IMR-90 (cell line): ENCODE measurements around the gene RASD2. TPM values are rescaled to one million over a fixed set of nuclear protein-coding genes. Genes with fewer than 3 reads are reported as not detected.

Experiments used
- ATAC-seq: fragments of 200-7000 bp; cut with Tn5 transposase; 2 replicates; pipeline ENCODE4 v1.9.1; 2020; ENCODE audit warnings: low read depth, mild to moderate bottlenecking, moderate library complexity
- BruUV-seq: library from RNA; stranded (reverse); fragments of 400-500 nt; replicated peaks from 2 replicates; lab custom pipeline; 2021; lab: Mats Ljungman, UMichigan
- CTCF ChIA-PET: fragments of 300-600 bp; formaldehyde crosslinking; extraction: SDS; loops from one replicate; lab custom pipeline; 2021; ENCODE audit warnings: antibody characterized with exemption; lab: Yijun Ruan, JAX
- POLR2A ChIA-PET: fragments of 300-600 bp; sonication (Branson Sonifier 250); formaldehyde crosslinking; loops from one replicate; lab custom pipeline; 2022; ENCODE audit warnings: antibody characterized with exemption; ENCODE audit not compliant: unreplicated experiment; lab: Charles Lee
- DNase-seq: peaks from one replicate; pipeline ENCODE4 v3.0.0; 2013
- H2AFZ ChIP-seq: replicated peaks from 2 replicates; pipeline ENCODE3; 2013; ENCODE audit warnings: low read length, mild to moderate bottlenecking; ENCODE audit not compliant: poor library complexity
- H2AK5ac ChIP-seq: 2 replicates; pipeline ENCODE4 v1.6.1; 2013; ENCODE audit warnings: low read depth, low read length, inconsistent platforms
- H2AK9ac ChIP-seq: replicated peaks from 2 replicates; pipeline ENCODE3; 2013; ENCODE audit warnings: mild to moderate bottlenecking, low read depth, low read length, moderate library complexity; ENCODE audit not compliant: poor library complexity
- H2BK120ac ChIP-seq: 2 replicates; pipeline ENCODE4 v1.6.1; 2013; ENCODE audit warnings: low read depth, low read length, inconsistent platforms
- H2BK15ac ChIP-seq: 3 replicates; pipeline ENCODE4 v1.6.1; 2013; ENCODE audit warnings: low read depth, low read length, inconsistent platforms
- H2BK20ac ChIP-seq: 2 replicates; pipeline ENCODE4 v1.6.1; 2013; ENCODE audit warnings: low read depth, mild to moderate bottlenecking, inconsistent platforms, low read length, moderate library complexity
- H2BK5ac ChIP-seq: 2 replicates; pipeline ENCODE4 v1.6.1; 2013; ENCODE audit warnings: mild to moderate bottlenecking, low read depth, low read length, inconsistent platforms; ENCODE audit not compliant: poor library complexity, severe bottlenecking
- H3K14ac ChIP-seq: replicated peaks from 2 replicates; pipeline ENCODE4 v1.6.1; 2013; ENCODE audit warnings: low read depth, low read length, inconsistent platforms
- H3K18ac ChIP-seq: 2 replicates; pipeline ENCODE4 v1.6.1; 2013; ENCODE audit warnings: low read depth, low read length, control low read depth
- H3K23ac ChIP-seq: 2 replicates; pipeline ENCODE4 v1.6.1; 2013; ENCODE audit warnings: low read depth, low read length, inconsistent platforms
- H3K27ac ChIP-seq: 2 replicates; pipeline ENCODE4 v1.5.1; 2013; ENCODE audit warnings: mild to moderate bottlenecking, control low read depth, low read length; ENCODE audit not compliant: insufficient read depth
- H3K27me3 ChIP-seq: 2 replicates; pipeline ENCODE4 v1.6.1; 2013; ENCODE audit warnings: low read length; ENCODE audit not compliant: control insufficient read depth, insufficient read depth
- H3K36me3 ChIP-seq: 2 replicates; pipeline ENCODE4 v1.6.1; 2013; ENCODE audit warnings: low read length, mixed read lengths; ENCODE audit not compliant: control insufficient read depth, insufficient read depth
- H3K4ac ChIP-seq: 2 replicates; pipeline ENCODE4 v1.6.1; 2013; ENCODE audit warnings: low read depth, low read length, inconsistent platforms
- H3K4me1 ChIP-seq: 2 replicates; pipeline ENCODE4 v1.6.1; 2013; ENCODE audit warnings: low read length, mixed read lengths; ENCODE audit not compliant: control insufficient read depth, insufficient read depth
- H3K4me2 ChIP-seq: 2 replicates; pipeline ENCODE4 v1.6.1; 2013; ENCODE audit warnings: low read depth, mild to moderate bottlenecking, control low read depth, low read length, moderate library complexity
- H3K4me3 ChIP-seq: 2 replicates; pipeline ENCODE4 v1.5.1; 2013; ENCODE audit warnings: low read depth, mild to moderate bottlenecking, control low read depth, low read length, moderate library complexity; ENCODE audit not compliant: insufficient read depth
- H3K56ac ChIP-seq: 2 replicates; pipeline ENCODE4 v1.6.1; 2013; ENCODE audit warnings: low read length, inconsistent platforms; ENCODE audit not compliant: insufficient read depth; ENCODE audit errors: extremely low read depth
- H3K79me1 ChIP-seq, 2 experiments: 2 replicates each; pipeline ENCODE4 v1.6.1; 2013; ENCODE audit warnings: low read length in 2 of 2, inconsistent platforms in 1 of 2, low read depth in 1 of 2
- H3K9ac ChIP-seq: 2 replicates; pipeline ENCODE4 v1.6.1; 2013; ENCODE audit warnings: low read depth, low read length, control low read depth
- H3K9me1 ChIP-seq: 2 replicates; pipeline ENCODE4 v1.6.1; 2013; ENCODE audit warnings: low read length, inconsistent platforms; ENCODE audit not compliant: insufficient read depth
- H3K9me3 ChIP-seq: 2 replicates; pipeline ENCODE4 v1.6.1; 2013; ENCODE audit warnings: low read length; ENCODE audit not compliant: control insufficient read depth, insufficient read depth
- H4K20me1 ChIP-seq: 2 replicates; pipeline ENCODE4 v1.6.1; 2013; ENCODE audit warnings: low read length, inconsistent platforms; ENCODE audit not compliant: insufficient read depth
- H4K5ac ChIP-seq: 2 replicates; pipeline ENCODE4 v1.6.1; 2013; ENCODE audit warnings: mild to moderate bottlenecking, low read depth, low read length, control low read depth
- H4K8ac ChIP-seq, 2 experiments: 2 replicates each; pipeline ENCODE4 v1.6.1; 2013; ENCODE audit warnings: low read depth in 2 of 2, low read length in 2 of 2, control low read depth in 1 of 2, inconsistent platforms in 1 of 2
- H4K91ac ChIP-seq: 2 replicates; pipeline ENCODE4 v1.6.1; 2013; ENCODE audit warnings: low read depth, low read length, inconsistent platforms; ENCODE audit not compliant: insufficient read depth
- BHLHE40 ChIP-seq: fragments of 150-350 bp; IDR thresholded peaks from 2 replicates; pipeline ENCODE4 v1.6.1; 2016; ENCODE audit warnings: mild to moderate bottlenecking, low read depth, low read length
- CEBPB ChIP-seq: IDR thresholded peaks from 2 replicates; pipeline ENCODE4 v1.6.1; 2012; ENCODE audit warnings: low read depth, low read length, improper control_type of control experiment
- CHD1 ChIP-seq: IDR thresholded peaks from 2 replicates; pipeline ENCODE4 v1.6.1; 2012; ENCODE audit warnings: low read depth, low read length, improper control_type of control experiment
- CTCF ChIP-seq: conservative IDR thresholded peaks from 2 replicates; pipeline ENCODE4 v1.5.1; 2012; ENCODE audit warnings: mild to moderate bottlenecking, low read depth, low read length, improper control_type of control experiment
- ELK1 ChIP-seq: fragments of 150-350 bp; IDR thresholded peaks from 2 replicates; pipeline ENCODE4 v1.6.1; 2016; ENCODE audit warnings: low read depth, mild to moderate bottlenecking, low read length, moderate library complexity, borderline replicate concordance
- FOS ChIP-seq: fragments of 150-350 bp; IDR thresholded peaks from 2 replicates; pipeline ENCODE4 v1.6.1; 2016; ENCODE audit warnings: low read depth, low read length
- MAFK ChIP-seq: IDR thresholded peaks from 2 replicates; pipeline ENCODE4 v1.6.1; 2012; ENCODE audit warnings: low read depth, low read length, improper control_type of control experiment
- MAZ ChIP-seq: IDR thresholded peaks from 2 replicates; pipeline ENCODE4 v1.6.1; 2012; ENCODE audit warnings: low read depth, mild to moderate bottlenecking, low read length, improper control_type of control experiment, moderate library complexity, borderline replicate concordance
- MXI1 ChIP-seq: IDR thresholded peaks from 2 replicates; pipeline ENCODE4 v1.6.1; 2012; ENCODE audit warnings: low read depth, mild to moderate bottlenecking, low read length, moderate library complexity, borderline replicate concordance
- NFE2L2 ChIP-seq: fragments of 150-350 bp; IDR thresholded peaks from 2 replicates; pipeline ENCODE4 v1.6.1; 2016; ENCODE audit warnings: low read depth, mild to moderate bottlenecking, low read length
- POLR2A ChIP-seq: IDR thresholded peaks from 2 replicates; pipeline ENCODE4 v1.6.1; 2012; ENCODE audit warnings: mild to moderate bottlenecking, low read depth, low read length
- RAD21 ChIP-seq: IDR thresholded peaks from 2 replicates; pipeline ENCODE4 v1.6.1; 2012; ENCODE audit warnings: low read length, improper control_type of control experiment
- RCOR1 ChIP-seq: IDR thresholded peaks from 2 replicates; pipeline ENCODE4 v1.6.1; 2012; ENCODE audit warnings: mild to moderate bottlenecking, low read length, improper control_type of control experiment; ENCODE audit not compliant: insufficient replicate concordance
- RFX5 ChIP-seq: IDR thresholded peaks from 2 replicates; pipeline ENCODE4 v1.8.0; 2012; ENCODE audit warnings: low read depth, mild to moderate bottlenecking, low read length, moderate library complexity
- SMC3 ChIP-seq: fragments of 150-350 bp; IDR thresholded peaks from 2 replicates; pipeline ENCODE4 v1.6.1; 2016; ENCODE audit warnings: low read depth, mild to moderate bottlenecking, antibody characterized with exemption, low read length, moderate library complexity
- USF2 ChIP-seq: fragments of 150-350 bp; IDR thresholded peaks from 2 replicates; pipeline ENCODE4 v1.6.1; 2017; ENCODE audit warnings: mild to moderate bottlenecking, antibody characterized with exemption, low read length, low read depth
- WGBS, 2 experiments: methylation state at CpG; one replicate each; pipeline versions ENCODE4 v1.1.5 to v1.1.7; 2013; ENCODE audit warnings: missing lambda C conversion rate in 2 of 2; ENCODE audit not compliant: insufficient read length in 1 of 2; ENCODE audit errors: extremely low coverage in 2 of 2; 5-methylcytosine and 5-hydroxymethylcytosine counted together
- dilution Hi-C: fragments of 300-500 bp; cut with HindIII; formaldehyde crosslinking; loops from one replicate; pipeline ENCODE4 v1.14.3; 2018; ENCODE audit warnings: low sequenced_read_pairs; ENCODE audit not compliant: unreplicated experiment
- in situ Hi-C: fragments of 300-500 bp; cut with MboI; formaldehyde crosslinking; loops from 3 replicates; pipeline ENCODE4 v1.14.3; 2019; ENCODE audit warnings: low sequenced_read_pairs, inconsistent platforms, mixed read lengths
- intact Hi-C: fragments of 100-400 bp; cut with micrococcal nuclease; formaldehyde crosslinking; loops from 2 replicates; pipeline ENCODE4 v1.10.0; 2022
- polyA plus RNA-seq, 3 experiments: library from polyadenylated mRNA; depleted of rRNA; stranded (reverse); fragments of >200 nt; gene quantifications; 2 replicates each; pipeline ENCODE4 v1.2.3, GENCODE V29; 2012; ENCODE audit warnings: low replicate concordance in 1 of 3
- total RNA-seq: library from RNA; depleted of rRNA; stranded (reverse); fragments of >200 nt; gene quantifications from 2 replicates; pipeline ENCODE4 v1.2.3, GENCODE V29; 2012

RASD2 gene
- total and polyA plus RNA-seq, 2 of the 4 experiments (the other 2 are of a cell fraction) = under 0.01 to 0.32 TPM

GRCh38 chr22:35518811-35519210 is 21.8 kb upstream of the RASD2 start:
- no peak overlapping the region for H2AK5ac ChIP-seq
- H3K4ac ChIP-seq = no peak overlapping the region
- no peak overlapping the region for H4K5ac ChIP-seq
- H3K36me3 ChIP-seq = no peaks in the 10 kb centered on the region
- CTCF ChIA-PET = no interaction called here
- H2AK9ac ChIP-seq = no peak overlapping the region
- no peak overlapping the region for H3K56ac ChIP-seq
- no peaks in the 10 kb centered on the region for H3K9me1 ChIP-seq
- H3K79me1 ChIP-seq = no peaks in the 10 kb centered on the region
- dilution Hi-C loops (no loop called here), in situ Hi-C loops (no loop called here), intact Hi-C loops (no loop called here)
- H3K18ac ChIP-seq = no peak overlapping the region
- WGBS, 2 experiments = no CpG with 5 or more reads among the region's 7 CpGs
- DNase-seq (no peak), ATAC-seq (no peak)
- no peak overlapping the region for H3K9ac ChIP-seq
- no peak overlapping the region for H2BK20ac ChIP-seq
- no peak overlapping the region for H2BK15ac ChIP-seq
- H3K9me3 ChIP-seq = no peaks in the 10 kb centered on the region
- H4K91ac ChIP-seq = no peak overlapping the region
- H2BK5ac ChIP-seq = no peak overlapping the region
- no peaks in the 10 kb centered on the region for H3K4me1 ChIP-seq
- H3K27me3 ChIP-seq = peaks cover 36% of the 10 kb centered on the region
- H2BK120ac ChIP-seq = no peak overlapping the region
- no peak overlapping the region for H4K8ac ChIP-seq
- no peak overlapping the region for H3K27ac ChIP-seq
- no TSS peak for BruUV-seq
- POLR2A ChIA-PET = no interaction called here
- H3K23ac ChIP-seq = no peak overlapping the region
- no peak overlapping the region for H2AFZ ChIP-seq
- no peaks in the 10 kb centered on the region for H4K20me1 ChIP-seq
- H3K4me2 ChIP-seq = no peak overlapping the region
- TF ChIP-seq MAZ = no peak
- no peak for TF ChIP-seq BHLHE40
- TF ChIP-seq POLR2A = no peak
- no peak for TF ChIP-seq FOS
- TF ChIP-seq CTCF = no peak
- TF ChIP-seq RCOR1 = no peak
- TF ChIP-seq SMC3 = no peak
- no peak for TF ChIP-seq MAFK
- no peak for TF ChIP-seq ELK1
- no peak for TF ChIP-seq MXI1
- TF ChIP-seq RAD21 = no peak
- TF ChIP-seq CEBPB = no peak
- no peak for TF ChIP-seq RFX5
- no peak for TF ChIP-seq CHD1
- no peak for TF ChIP-seq NFE2L2
- TF ChIP-seq USF2 = no peak
- H3K14ac ChIP-seq = no peak overlapping the region
- H3K4me3 ChIP-seq = no peak overlapping the region
